ENCODE data around the gene CIB1.

DNA sequence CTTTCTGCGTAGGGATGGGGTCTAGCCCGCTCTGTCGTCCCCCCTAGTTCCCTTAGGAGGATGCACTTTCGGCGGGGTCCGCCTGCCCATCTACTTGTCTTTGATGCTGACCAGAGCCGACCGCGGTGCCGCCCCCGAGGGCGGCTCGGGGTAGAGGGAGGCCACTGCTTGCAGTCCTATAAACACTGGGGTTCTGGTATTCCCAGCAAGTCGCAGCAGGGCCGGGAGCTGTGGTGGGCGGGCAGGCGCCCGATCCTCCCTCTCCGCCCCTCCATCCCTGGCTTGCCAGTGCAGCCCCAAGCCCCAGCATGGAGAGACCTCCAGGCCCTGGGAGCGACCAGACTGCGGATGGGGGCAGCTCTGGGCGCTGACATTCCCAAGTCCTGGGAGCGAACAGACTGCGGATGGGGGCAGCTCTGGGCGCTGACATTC, 31.8 kb downstream of the CIB1 start:
- TF ChIP-seq CTCF (conservative IDR thresholded peaks at IDR 0.05; ENCODE audit: low read length) = no peak
- no peak for TF ChIP-seq EZH2phosphoT487 (IDR thresholded peaks at IDR 0.05; ENCODE audit: borderline replicate concordance)
